PFSK-1 (cell line): ENCODE measurements around the gene JPT2.

Source experiments
- FOXP2 ChIP-seq: optimal IDR thresholded peaks from 2 replicates; pipeline ENCODE3; 2011; ENCODE audit warnings: borderline replicate concordance, control low read depth, inconsistent platforms; ENCODE audit not compliant: insufficient read depth; ENCODE audit errors: extremely low read length, extremely low read depth
- POLR2AphosphoS5 ChIP-seq: IDR thresholded peaks from 2 replicates; pipeline ENCODE4 v1.6.1; 2012; ENCODE audit warnings: low read depth, mild to moderate bottlenecking, control low read depth, low read length, moderate library complexity
- SIN3A ChIP-seq: IDR thresholded peaks from 2 replicates; pipeline ENCODE4 v1.6.1; 2012; ENCODE audit warnings: mild to moderate bottlenecking, low read length, moderate library complexity, borderline replicate concordance; ENCODE audit not compliant: insufficient read depth
- TAF1 ChIP-seq: IDR thresholded peaks from 2 replicates; pipeline ENCODE4 v1.6.1; 2012; ENCODE audit warnings: low read length, control low read depth, borderline replicate concordance; ENCODE audit not compliant: insufficient read depth
- TF ChIP-seq, protein P1 (sequence below), 2 experiments: IDR thresholded peaks; 2 replicates each; pipeline versions ENCODE4 v1.6.1 to v1.8.0; 2011 to 2012; ENCODE audit warnings: low read depth in 2 of 2, low read length in 2 of 2, control low read depth in 1 of 2, inconsistent platforms in 1 of 2, mild to moderate bottlenecking in 1 of 2, moderate library complexity in 1 of 2; ENCODE audit not compliant: insufficient read depth in 1 of 2

JPT2 gene

DNA sequence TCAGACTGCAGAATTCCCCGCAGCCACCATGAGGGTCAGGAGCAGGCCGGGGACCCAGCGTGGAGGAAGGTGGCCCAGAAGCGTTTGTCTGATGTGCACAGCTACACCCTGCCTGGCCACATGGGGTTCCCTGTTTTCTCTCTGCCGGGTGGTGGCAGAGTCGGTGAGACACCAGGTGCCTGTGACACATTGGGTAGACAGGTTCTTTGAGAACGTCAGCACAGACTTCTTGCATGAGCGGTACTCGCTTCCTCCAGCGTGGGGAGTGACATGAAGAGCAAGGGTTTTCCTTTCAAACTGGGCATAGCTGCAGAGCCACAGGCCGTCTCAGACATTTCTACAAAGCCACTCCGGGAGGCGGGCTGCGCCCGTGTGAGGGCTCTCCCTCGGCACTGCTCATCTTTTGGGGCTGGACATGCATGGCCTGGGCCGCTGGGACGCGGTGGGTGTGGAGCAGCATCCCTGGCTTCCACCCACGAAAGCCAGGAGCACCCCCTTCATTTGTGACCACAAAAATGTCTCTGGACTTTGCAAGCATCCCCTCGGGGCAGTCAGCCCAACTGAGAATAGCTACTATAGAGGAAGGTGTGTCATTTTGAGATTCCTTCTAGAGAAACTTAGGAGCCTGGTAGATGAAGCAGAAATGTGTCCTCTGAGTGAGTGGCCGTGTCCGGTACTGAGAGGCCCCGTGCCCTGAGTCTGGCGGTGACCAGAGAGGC, 67.3 kb downstream of the JPT2 start:
- TF ChIP-seq, protein P1, sequence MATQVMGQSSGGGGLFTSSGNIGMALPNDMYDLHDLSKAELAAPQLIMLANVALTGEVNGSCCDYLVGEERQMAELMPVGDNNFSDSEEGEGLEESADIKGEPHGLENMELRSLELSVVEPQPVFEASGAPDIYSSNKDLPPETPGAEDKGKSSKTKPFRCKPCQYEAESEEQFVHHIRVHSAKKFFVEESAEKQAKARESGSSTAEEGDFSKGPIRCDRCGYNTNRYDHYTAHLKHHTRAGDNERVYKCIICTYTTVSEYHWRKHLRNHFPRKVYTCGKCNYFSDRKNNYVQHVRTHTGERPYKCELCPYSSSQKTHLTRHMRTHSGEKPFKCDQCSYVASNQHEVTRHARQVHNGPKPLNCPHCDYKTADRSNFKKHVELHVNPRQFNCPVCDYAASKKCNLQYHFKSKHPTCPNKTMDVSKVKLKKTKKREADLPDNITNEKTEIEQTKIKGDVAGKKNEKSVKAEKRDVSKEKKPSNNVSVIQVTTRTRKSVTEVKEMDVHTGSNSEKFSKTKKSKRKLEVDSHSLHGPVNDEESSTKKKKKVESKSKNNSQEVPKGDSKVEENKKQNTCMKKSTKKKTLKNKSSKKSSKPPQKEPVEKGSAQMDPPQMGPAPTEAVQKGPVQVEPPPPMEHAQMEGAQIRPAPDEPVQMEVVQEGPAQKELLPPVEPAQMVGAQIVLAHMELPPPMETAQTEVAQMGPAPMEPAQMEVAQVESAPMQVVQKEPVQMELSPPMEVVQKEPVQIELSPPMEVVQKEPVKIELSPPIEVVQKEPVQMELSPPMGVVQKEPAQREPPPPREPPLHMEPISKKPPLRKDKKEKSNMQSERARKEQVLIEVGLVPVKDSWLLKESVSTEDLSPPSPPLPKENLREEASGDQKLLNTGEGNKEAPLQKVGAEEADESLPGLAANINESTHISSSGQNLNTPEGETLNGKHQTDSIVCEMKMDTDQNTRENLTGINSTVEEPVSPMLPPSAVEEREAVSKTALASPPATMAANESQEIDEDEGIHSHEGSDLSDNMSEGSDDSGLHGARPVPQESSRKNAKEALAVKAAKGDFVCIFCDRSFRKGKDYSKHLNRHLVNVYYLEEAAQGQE (IDR thresholded peaks at IDR 0.05; ENCODE audit: insufficient read depth in 1 of 2, low read depth in 2 of 2, low read length in 2 of 2) = no peak
- no peak for TF ChIP-seq FOXP2
- TF ChIP-seq SIN3A = no peak

- TF ChIP-seq SIN3A (no peak), POLR2AphosphoS5 (no peak), TAF1 (no peak), FOXP2 (no peak)
- TF ChIP-seq, protein P1 (IDR thresholded peaks at IDR 0.05; ENCODE audit: insufficient read depth in 1 of 2, low read depth in 2 of 2, low read length in 2 of 2) = no peak
Measured at GRCh38 chr16:1745900-1746692, 68.0 kb downstream of the JPT2 start.

DNA sequence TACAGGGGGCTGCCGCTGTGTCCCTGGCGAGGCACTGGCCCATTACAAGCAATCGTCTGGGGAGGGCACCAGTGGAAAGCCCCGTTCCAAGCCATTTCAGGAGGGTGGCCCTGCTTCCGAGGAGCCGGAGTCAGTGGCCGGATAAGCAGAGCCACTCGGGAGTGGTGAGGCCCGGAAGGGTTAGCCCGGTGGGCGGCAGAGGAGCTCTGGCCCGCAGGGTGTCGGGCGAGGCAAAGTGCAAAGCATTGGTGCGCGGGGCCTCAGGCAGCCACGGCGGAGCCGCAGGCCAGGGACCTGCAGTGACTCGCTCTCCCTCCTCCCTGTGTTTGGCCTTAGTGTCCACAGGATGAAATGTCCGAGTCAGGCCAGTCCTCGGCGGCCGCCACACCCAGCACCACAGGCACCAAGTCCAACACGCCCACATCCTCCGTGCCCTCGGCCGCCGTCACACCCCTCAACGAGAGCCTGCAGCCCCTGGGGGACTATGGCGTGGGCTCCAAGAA, 68.7 kb downstream of the JPT2 start:
- no peak for TF ChIP-seq FOXP2
- TF ChIP-seq, protein P1 (IDR thresholded peaks at IDR 0.05; ENCODE audit: insufficient read depth in 1 of 2, low read depth in 2 of 2, low read length in 2 of 2) = no peak
- TF ChIP-seq POLR2AphosphoS5 = no peak
- no peak for TF ChIP-seq SIN3A
- no peak for TF ChIP-seq TAF1

DNA sequence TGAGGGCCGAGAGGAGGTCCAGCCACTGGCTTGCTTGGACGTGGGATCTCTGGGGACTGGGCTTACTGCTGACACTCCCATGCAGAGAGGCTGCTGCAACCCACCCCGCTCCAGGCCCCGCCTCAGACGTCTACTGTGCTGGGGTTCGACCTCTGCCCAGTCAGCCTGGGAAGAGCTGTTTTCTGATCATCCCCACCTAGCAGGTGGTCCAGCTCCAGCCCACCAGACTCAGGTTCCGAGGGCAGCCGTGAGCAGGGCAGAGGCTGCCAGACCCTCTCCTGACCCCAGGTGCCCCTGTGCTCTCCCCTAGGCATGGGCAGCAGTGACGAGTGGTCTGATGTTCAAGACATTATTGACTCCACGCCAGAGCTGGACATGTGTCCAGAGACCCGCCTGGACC, 69.9 kb downstream of the JPT2 start:
- TF ChIP-seq TAF1 (no peak), SIN3A (no peak), FOXP2 (no peak), POLR2AphosphoS5 (no peak)
- TF ChIP-seq, protein P1 (IDR thresholded peaks at IDR 0.05; ENCODE audit: insufficient read depth in 1 of 2, low read depth in 2 of 2, low read length in 2 of 2) = no peak
